HG03045 (cell line): Measurements from ENCODE around the gene CNP.
"Not testable (repeated sequence)": the region's sequence is repeated elsewhere in the genome, so short reads cannot be mapped to it uniquely, and the experiment has no call there.

ENCODE experiments used
- ATAC-seq: cut with Tn5 transposase; IDR thresholded peaks from one replicate; pipeline ENCODE4 v1.9.1; 2021; ENCODE audit warnings: mild to moderate bottlenecking, moderate library complexity; ENCODE audit not compliant: unreplicated experiment

Gene CNP

DNA sequence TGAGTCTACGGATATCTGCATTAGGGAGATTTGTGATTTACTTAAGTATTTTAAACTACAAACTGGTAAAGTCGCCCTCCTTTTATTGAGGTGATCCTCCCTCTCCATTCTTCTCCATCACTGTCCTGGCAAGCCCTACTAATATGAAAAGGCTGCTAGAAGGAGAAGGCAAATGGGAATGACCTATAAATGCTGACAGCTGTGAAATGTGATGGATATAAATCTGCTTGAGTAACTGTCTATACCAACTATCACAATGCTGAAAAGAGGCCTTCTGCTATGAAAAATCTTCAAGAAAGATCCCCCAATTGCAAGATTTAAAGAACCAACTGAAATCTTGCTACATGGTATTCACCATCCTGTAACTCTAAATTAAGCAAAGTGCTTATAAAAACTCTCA lies 35.1 kb downstream of the CNP start:
- ATAC-seq, result no peak

GRCh38 chr17:42002175-42002791 lies 35.7 kb downstream of the CNP start:
- no peak for ATAC-seq

- ATAC-seq, result no peak
These were observed 36.3 kb downstream of the CNP start for GRCh38 chr17:42002792-42003301.

DNA sequence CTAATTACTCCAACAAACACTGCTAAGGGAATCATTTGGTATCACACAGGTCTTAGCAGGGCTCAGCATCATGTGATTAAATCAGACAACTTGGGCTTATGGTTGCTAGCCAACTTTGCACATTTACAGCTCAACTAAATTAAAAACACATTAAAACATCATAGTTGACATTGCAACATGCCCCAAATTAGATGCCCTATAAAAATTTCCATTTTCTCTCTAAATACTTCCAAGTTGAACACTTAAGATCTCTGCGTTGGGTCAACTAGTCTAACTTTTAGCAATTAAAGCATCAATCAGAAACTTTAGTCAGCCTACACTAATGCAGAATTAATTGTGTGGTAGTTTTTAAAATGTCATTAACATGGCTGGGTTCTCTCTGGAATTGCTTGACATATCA lies 38.6 kb downstream of the CNP start:
- ATAC-seq, result no peak

DNA sequence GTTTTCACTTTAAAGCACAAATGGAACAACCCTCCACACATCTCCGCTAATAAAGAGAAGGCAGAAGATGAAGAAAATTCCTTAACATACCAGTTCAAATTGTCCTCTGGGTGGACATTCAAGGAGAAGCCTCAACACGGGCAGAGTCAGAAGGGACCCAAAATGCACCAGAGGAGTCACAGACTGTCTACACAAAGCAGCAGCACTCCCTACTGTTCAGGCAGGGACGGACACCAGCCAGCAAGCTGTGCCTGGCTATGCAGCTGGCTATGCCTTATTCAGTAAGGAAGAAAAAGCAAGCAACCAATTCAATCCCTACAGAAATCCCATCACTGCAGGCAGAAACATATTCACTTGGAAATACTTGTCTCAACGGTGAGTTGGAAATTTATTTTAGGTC lies 42.6 kb downstream of the CNP start:
- no peak for ATAC-seq

DNA sequence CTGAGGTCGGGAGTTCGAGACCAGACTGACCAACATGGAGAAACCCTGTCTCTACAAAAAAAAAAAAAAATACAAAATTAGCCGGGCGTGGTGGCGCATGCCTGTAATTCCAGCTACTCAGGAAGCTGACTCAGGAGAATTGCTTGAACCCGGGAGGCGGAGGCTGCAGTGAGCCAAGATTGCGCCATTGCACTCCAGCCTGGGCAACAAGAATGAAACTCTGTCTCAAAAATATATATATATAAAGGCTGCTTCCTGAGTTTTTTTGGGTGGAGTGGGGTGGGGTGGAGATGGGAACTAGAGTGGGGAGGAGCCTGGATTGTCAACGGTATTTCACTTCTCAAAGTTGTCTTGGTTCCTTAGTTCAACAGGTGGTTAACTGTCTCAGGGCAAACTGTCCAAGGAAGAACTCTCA lies 43.7 kb downstream of the CNP start:
- not testable (repeated sequence) for ATAC-seq

DNA sequence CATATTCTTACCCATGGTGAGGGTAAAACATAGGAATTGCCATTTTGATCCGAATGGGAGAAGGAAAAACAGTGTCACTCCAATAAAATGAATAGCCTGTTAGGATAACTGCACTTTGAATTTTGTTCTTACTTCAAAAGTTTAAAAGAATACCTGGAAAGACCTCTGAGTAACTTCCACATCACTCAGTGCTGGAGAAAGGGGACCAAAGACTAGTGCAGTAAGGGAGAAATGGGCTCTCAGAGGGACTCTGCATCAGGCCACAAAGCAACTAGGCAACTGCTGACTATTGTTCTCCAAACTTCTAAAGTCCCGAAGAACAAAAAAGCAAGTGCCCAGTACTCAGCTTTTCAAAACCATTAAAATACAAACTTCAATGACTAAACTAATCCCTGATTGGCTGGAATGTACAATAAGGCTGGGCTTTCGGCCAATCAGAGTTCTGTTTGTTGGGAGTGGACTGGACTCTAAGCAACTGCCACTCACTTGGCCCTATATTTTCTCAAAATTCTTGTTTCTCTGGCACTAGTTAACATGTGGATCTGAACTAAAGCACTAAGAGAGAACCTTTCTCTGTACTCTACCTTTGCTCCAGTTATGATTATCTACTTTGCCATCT lies 44.4 kb downstream of the CNP start:
- ATAC-seq, result no peak

DNA sequence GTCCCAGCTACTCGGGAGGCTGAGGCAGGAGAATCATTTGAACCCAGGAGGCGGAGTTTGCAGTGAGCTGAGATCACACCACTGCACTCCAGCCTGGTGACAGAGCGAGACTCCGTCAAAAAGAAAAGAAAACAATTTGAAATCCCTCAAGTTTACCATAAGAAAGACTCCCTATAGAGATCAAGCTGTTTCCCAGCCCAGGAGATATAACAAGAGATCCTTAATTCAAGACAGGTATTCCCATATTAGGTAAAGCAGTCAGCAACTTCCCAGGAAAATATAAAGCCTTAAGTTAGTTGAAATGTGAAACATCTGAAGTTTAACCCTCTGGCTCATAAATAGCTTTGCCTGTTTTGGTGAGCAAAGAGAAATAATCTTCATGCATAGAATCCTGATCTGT lies 45.8 kb downstream of the CNP start:
- not testable (repeated sequence) for ATAC-seq

GRCh38 chr17:42013740-42014139 lies 47.1 kb downstream of the CNP start:
- not testable (repeated sequence) for ATAC-seq

GRCh38 chr17:42016411-42016831 lies 49.8 kb downstream of the CNP start:
- no peak for ATAC-seq

- peak; percentile 75 for ATAC-seq
These were observed 50.6 kb downstream of the CNP start, which contains the start of gene DNAJC7 for GRCh38 chr17:42016941-42017865. Gene DNAJC7 (minus strand): TSS chr17:42017439. CDS start chr17:42017416, 23 bp downstream.

DNA sequence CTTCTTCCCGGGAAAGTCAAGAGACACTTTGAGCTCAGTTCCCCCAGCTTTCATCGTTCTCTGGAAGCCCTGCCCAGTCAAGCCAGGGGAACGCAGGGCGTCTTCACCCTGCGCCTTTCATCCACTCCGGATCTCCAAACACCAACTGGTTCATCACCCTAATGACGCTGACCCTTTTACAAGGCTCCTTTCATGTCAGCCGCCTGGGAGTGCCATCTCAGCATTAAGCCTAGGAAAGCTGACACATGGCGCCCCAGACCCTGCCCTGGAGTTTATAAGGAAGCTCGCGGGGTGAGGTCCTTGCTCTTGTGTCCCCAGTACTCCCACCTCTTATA lies 51.2 kb downstream of the CNP start:
- ATAC-seq, result peak; percentile 5

GRCh38 chr17:42018339-42018738 lies 51.7 kb downstream of the CNP start:
- no peak for ATAC-seq

- ATAC-seq, result no peak
These were observed 52.4 kb downstream of the CNP start for GRCh38 chr17:42018988-42019387.

DNA sequence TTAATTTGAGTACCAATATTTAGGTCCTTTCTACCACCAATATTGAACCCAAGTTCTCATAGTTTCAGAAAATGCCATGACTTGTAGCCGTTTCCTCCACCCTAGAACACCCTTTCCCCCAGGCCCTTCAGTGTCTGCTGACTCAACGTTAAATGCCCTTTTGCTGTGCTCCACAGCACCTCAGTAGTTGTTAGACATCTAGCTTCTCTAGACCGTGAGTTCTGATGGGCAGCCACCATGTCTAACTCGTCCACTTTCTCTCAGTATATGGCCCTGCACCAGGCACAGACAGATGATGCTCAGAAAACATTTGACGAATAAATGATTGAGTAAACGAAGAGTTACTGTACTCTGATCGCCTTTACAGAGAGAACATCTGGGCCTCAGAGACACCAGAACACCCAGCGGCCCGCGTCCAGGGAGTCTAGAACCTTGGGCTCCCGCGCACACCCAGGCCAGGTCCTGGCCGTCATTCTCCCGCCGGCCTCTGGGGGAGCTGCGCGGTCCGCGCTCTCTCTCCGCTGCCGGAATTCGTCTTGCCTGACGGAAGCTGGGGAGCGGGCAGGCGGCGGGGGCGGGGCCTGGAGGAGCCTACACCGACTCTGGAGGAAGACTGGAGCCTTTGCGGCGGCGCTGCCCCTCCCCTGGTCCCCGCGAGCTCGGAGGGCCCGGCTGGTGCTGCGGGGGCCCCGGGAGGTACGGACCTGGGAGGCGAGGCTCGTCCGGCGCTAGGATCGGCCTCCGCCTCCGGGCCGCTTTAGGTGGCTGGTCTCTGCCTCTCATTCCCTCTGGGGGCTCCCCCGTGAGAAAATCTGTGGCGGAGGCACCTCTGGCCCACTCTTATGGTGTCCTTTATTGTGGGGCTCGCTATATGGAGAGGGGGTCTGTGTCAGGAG lies 53.2 kb downstream of the CNP start, which contains the start of gene NKIRAS2:
Gene NKIRAS2 (plus strand): TSS at position 582 of the 896 bp plus-strand sequence. CDS start 1,488 bp downstream, outside the sequence.
- ATAC-seq, result peak; percentile 54

GRCh38 chr17:42020845-42021244 lies 54.2 kb downstream of the CNP start:
- ATAC-seq, result not testable (repeated sequence)

- ATAC-seq, result no peak
These were observed 57.1 kb downstream of the CNP start for GRCh38 chr17:42023524-42024349.

DNA sequence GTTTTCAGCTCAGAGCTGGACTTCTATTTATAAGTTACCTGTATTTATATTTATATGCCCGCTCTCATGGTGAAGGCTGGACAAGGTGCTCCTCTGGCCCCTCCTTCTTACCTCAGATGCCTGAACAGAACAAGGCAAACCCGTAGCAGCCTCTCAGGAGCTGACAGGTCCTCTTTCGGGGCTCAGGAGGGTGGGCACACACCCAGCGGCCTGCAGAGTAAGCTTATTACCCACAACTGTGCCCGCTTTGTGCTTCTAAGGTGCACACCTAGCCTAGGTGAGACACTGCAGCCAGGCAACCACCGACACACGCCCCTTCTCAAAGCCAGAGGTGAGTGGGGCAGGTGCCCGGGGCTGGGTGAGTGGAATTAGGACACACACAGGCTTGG lies 58.6 kb downstream of the CNP start:
- ATAC-seq, result no peak

- no peak for ATAC-seq
These were observed 59.3 kb downstream of the CNP start for GRCh38 chr17:42025936-42026335.
